SK-N-SH (cell line): ENCODE data around the gene ZXDB.

Source experiments
- CTCF ChIP-seq: fragments of 200-600 bp; sonication (generic); IDR thresholded peaks from 2 replicates; pipeline ENCODE4 v1.6.1; 2017; ENCODE audit warnings: antibody characterized with exemption, mild to moderate bottlenecking, moderate library complexity
- EZH2phosphoT487 ChIP-seq: fragments of 200-600 bp; sonication (generic); IDR thresholded peaks from 2 replicates; pipeline ENCODE4 v1.6.1; 2017; ENCODE audit warnings: low read depth, mixed run types, mild to moderate bottlenecking, antibody characterized with exemption, moderate library complexity, borderline replicate concordance
- GATA2 ChIP-seq: sonication (generic); formaldehyde crosslinking; IDR thresholded peaks from 2 replicates; pipeline ENCODE4 v1.5.0; 2020; ENCODE audit warnings: mild to moderate bottlenecking, missing genetic modification reagents
- JUND ChIP-seq: IDR thresholded peaks from 2 replicates; pipeline ENCODE4 v1.4.0; 2012
- MAX ChIP-seq: IDR thresholded peaks from 2 replicates; pipeline ENCODE4 v1.4.0; 2012; ENCODE audit warnings: low read depth
- MXI1 ChIP-seq: IDR thresholded peaks from 2 replicates; pipeline ENCODE4 v1.6.1; 2012; ENCODE audit warnings: mild to moderate bottlenecking, low read depth, low read length, improper control_type of control experiment
- POLR2AphosphoS5 ChIP-seq: IDR thresholded peaks from 2 replicates; pipeline ENCODE4 v1.6.1; 2012; ENCODE audit warnings: low read depth, low read length
- RCOR1 ChIP-seq: fragments of 150-350 bp; IDR thresholded peaks from 2 replicates; pipeline ENCODE4 v1.6.1; 2017; ENCODE audit warnings: antibody characterized with exemption, low read length
- REST ChIP-seq: IDR thresholded peaks from 2 replicates; pipeline ENCODE4 v1.6.1; 2012; ENCODE audit warnings: mild to moderate bottlenecking, low read depth, low read length, moderate library complexity
- RFX5 ChIP-seq: IDR thresholded peaks from 2 replicates; pipeline ENCODE4 v1.6.1; 2012; ENCODE audit warnings: mild to moderate bottlenecking, improper control_type of control experiment, low read length
- TAF1 ChIP-seq: IDR thresholded peaks from 2 replicates; pipeline ENCODE4 v1.6.1; 2012; ENCODE audit warnings: low read depth, mild to moderate bottlenecking, low read length, moderate library complexity, borderline replicate concordance
- TCF12 ChIP-seq: IDR thresholded peaks from 2 replicates; pipeline ENCODE4 v1.4.0; 2012

- TF ChIP-seq GATA2 (CRISPR knock-in tag) (no peak), CTCF (no peak), POLR2AphosphoS5 (no peak), EZH2phosphoT487 (no peak), MXI1 (no peak), REST (no peak), RCOR1 (no peak), TCF12 (no peak), JUND (no peak), TAF1 (no peak), RFX5 (no peak), MAX (no peak)
Observed at GRCh38 chrX:57565198-57565597, 26.6 kb upstream of the ZXDB start.
